Stimulated activated naive CD4-positive, alpha-beta T cell treated with Interleukin-2 at 50 U/mL for 16 hours (primary cell): ENCODE measurements around the gene FARP1.

Source experiments
- DNase-seq: peaks from one replicate; lab custom pipeline; 2025; lab: John Stamatoyannopoulos, UW

Gene FARP1

GRCh38 chr13:98480915-98481877 is 338.3 kb downstream of the FARP1 start:
- DNase-seq: peak; percentile 50

- no peak for DNase-seq
Measured at GRCh38 chr13:98482476-98483444, 339.9 kb downstream of the FARP1 start.

- no peak for DNase-seq
Measured at GRCh38 chr13:98483601-98484288, 340.9 kb downstream of the FARP1 start.

GRCh38 chr13:98484289-98485219 is 341.7 kb downstream of the FARP1 start:
- DNase-seq: peak; percentile 80

- no peak for DNase-seq
Measured at GRCh38 chr13:98485561-98485960, 342.7 kb downstream of the FARP1 start.

GRCh38 chr13:98486412-98486811 is 343.5 kb downstream of the FARP1 start:
- DNase-seq: no peak

- DNase-seq: no peak
Measured at GRCh38 chr13:98487016-98487415, 344.1 kb downstream of the FARP1 start.

GRCh38 chr13:98487522-98487921 is 344.6 kb downstream of the FARP1 start:
- DNase-seq: no peak

- DNase-seq: no peak
Measured at GRCh38 chr13:98488736-98489135, 345.8 kb downstream of the FARP1 start.

GRCh38 chr13:98489446-98490194 is 346.7 kb downstream of the FARP1 start:
- no peak for DNase-seq

- DNase-seq: no peak
Measured at GRCh38 chr13:98490195-98490836, 347.4 kb downstream of the FARP1 start.

GRCh38 chr13:98490866-98491265 is 348.0 kb downstream of the FARP1 start:
- DNase-seq: no peak

- no peak for DNase-seq
Measured at GRCh38 chr13:98492335-98493041, 349.6 kb downstream of the FARP1 start.

GRCh38 chr13:98493042-98493712 is 350.3 kb downstream of the FARP1 start:
- DNase-seq: no peak

GRCh38 chr13:98494769-98495168 is 351.9 kb downstream of the FARP1 start:
- no peak for DNase-seq

GRCh38 chr13:98495627-98496478 is 353.0 kb downstream of the FARP1 start:
- DNase-seq: peak; percentile 18

- no peak for DNase-seq
Measured at GRCh38 chr13:98496479-98496791, 353.5 kb downstream of the FARP1 start.

- no peak for DNase-seq
Measured at GRCh38 chr13:98496966-98497365, 354.1 kb downstream of the FARP1 start.
